HL-60 (cell line): Measurements from ENCODE around the gene ZFP28.

Experiments used
- DNase-seq, 2 experiments: peaks; one replicate each; pipeline ENCODE4 v3.0.0-alpha.2; 2010 to 2020; ENCODE audit warnings: low read depth in 1 of 2, low spot score in 1 of 2
- H3K27ac ChIP-seq: fragments of 250-450 bp; sonication (Bioruptor Pico); replicated peaks from 2 replicates; pipeline ENCODE4 v1.5.1; 2020; ENCODE audit warnings: mild to moderate bottlenecking, moderate library complexity
- H3K27me3 ChIP-seq: fragments of 250-450 bp; sonication (Bioruptor Pico); 2 replicates; pipeline ENCODE4 v1.5.1; 2021; ENCODE audit warnings: mild to moderate bottlenecking, moderate library complexity; ENCODE audit not compliant: insufficient read depth, poor library complexity, severe bottlenecking
- H3K4me3 ChIP-seq: replicated peaks from 2 replicates; pipeline ENCODE4 v1.5.1; 2011; ENCODE audit warnings: mild to moderate bottlenecking, control low read depth, low read length; ENCODE audit not compliant: insufficient read depth
- CTCF ChIP-seq: IDR thresholded peaks from one replicate; pipeline ENCODE4 v1.5.1; 2011; ENCODE audit warnings: low read length, control low read depth, inconsistent platforms; ENCODE audit not compliant: insufficient read depth
- GABPA ChIP-seq: IDR thresholded peaks from 2 replicates; pipeline ENCODE4 v1.6.1; 2012; ENCODE audit warnings: low read depth
- POLR2AphosphoS5 ChIP-seq: IDR thresholded peaks from 2 replicates; pipeline ENCODE4 v1.6.1; 2012; ENCODE audit warnings: low read depth
- REST ChIP-seq: IDR thresholded peaks from 2 replicates; pipeline ENCODE4 v1.6.1; 2012; ENCODE audit warnings: low read depth; ENCODE audit not compliant: insufficient replicate concordance
- SPI1 ChIP-seq: IDR thresholded peaks from 2 replicates; pipeline ENCODE4 v1.6.1; 2012; ENCODE audit warnings: low read depth, mild to moderate bottlenecking, borderline replicate concordance

Gene ZFP28

DNA sequence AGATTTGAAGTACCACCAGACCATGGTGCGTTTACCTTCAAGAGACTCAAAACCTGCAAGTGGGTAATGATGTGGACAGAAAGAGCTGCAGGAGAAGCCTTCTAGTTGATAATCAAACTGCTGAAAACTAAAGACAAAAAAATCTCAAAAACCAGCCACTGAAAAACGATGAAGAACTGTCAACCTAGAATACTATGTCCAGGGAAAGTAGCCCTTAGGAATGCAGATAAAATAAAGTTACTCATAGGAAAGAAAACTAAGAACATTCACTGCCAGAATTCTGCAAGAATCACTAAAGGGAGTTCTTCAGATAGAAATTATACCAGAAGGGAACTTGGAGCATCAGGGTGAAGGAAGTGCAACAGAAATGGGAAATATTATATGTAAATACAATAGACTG, 33.8 kb downstream of the ZFP28 start:
- no peak for DNase-seq
- no peak overlapping the region for H3K4me3 ChIP-seq
- no peak overlapping the region for H3K27ac ChIP-seq
- H3K27me3 ChIP-seq: no peaks in the 10 kb centered on the region
- no peak for TF ChIP-seq SPI1
- no peak for TF ChIP-seq POLR2AphosphoS5
- no peak for TF ChIP-seq REST
- no peak for TF ChIP-seq GABPA
- no peak for TF ChIP-seq CTCF

DNA sequence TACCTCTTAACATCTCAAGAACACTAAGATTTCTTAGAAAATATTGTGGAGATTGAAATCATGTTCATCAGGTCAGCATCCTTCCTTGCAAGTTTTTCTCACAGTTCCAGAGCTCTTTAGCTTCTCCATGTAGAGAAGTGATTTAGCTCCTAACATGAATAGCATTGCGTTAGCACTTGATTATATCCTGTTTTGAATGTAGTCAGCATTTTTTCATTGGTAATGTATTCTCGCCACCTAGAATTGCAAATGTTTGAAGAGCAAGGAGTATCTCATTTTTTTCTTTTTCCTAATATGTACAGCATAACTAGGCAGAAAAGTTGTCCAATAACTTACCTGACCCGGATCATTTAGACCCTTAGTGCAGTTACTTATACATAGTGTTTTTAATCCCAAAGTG, 35.2 kb downstream of the ZFP28 start:
- TF ChIP-seq GABPA: no peak
- TF ChIP-seq POLR2AphosphoS5: no peak
- no peak for TF ChIP-seq SPI1
- no peak for TF ChIP-seq REST

GRCh38 chr19:56577719-56578602, 39.2 kb downstream of the ZFP28 start:
- no peak overlapping the region for H3K27ac ChIP-seq
- H3K4me3 ChIP-seq: no peak overlapping the region
- no peaks in the 10 kb centered on the region for H3K27me3 ChIP-seq
- no peak for DNase-seq
- TF ChIP-seq GABPA: no peak
- no peak for TF ChIP-seq POLR2AphosphoS5
- TF ChIP-seq SPI1: no peak
- TF ChIP-seq REST: no peak
- TF ChIP-seq CTCF: no peak

More for the DNA sequence above, 35.2 kb downstream of the ZFP28 start:
- H3K27ac ChIP-seq: no peak overlapping the region
- no peak overlapping the region for H3K4me3 ChIP-seq
- no peaks in the 10 kb centered on the region for H3K27me3 ChIP-seq
- no peak for DNase-seq
